GM10266 (cell line): ENCODE results near the gene UGT1A8.

Experiments used
- DNase-seq: peaks from one replicate; pipeline ENCODE4 v3.0.0; 2012; ENCODE audit errors: extremely low spot score
- TF ChIP-seq, protein P1 (sequence below): IDR thresholded peaks from 2 replicates; pipeline ENCODE4 v1.5.1; 2012; ENCODE audit warnings: mild to moderate bottlenecking, low read depth; ENCODE audit not compliant: control insufficient read depth, insufficient read depth; ENCODE audit errors: missing control alignments

Gene UGT1A8

DNA sequence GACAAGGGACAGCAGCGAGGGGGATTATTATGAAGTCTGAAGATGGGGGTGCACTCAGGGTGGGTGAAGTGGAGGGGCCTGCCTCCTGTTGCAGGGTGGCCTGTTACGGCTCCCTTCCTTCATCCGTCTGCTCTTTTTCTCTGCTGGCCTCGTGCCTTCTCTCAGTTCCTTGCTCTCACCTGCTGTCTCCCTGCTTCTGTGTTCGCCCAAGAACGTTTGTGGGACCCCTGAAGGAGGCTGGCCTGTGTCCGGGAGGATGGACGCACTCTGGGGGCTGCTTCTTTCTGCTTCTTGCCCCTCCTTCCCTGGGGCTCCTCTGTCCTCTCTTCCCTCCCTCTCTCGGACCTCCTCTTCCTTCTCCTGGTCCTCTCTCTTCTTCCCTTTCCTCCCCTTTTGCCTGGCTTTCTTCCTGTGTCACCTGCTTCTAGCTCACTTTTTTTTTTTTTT, 174.5 kb downstream of the UGT1A8 start:
- TF ChIP-seq, protein P1, sequence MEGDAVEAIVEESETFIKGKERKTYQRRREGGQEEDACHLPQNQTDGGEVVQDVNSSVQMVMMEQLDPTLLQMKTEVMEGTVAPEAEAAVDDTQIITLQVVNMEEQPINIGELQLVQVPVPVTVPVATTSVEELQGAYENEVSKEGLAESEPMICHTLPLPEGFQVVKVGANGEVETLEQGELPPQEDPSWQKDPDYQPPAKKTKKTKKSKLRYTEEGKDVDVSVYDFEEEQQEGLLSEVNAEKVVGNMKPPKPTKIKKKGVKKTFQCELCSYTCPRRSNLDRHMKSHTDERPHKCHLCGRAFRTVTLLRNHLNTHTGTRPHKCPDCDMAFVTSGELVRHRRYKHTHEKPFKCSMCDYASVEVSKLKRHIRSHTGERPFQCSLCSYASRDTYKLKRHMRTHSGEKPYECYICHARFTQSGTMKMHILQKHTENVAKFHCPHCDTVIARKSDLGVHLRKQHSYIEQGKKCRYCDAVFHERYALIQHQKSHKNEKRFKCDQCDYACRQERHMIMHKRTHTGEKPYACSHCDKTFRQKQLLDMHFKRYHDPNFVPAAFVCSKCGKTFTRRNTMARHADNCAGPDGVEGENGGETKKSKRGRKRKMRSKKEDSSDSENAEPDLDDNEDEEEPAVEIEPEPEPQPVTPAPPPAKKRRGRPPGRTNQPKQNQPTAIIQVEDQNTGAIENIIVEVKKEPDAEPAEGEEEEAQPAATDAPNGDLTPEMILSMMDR: no peak

DNA sequence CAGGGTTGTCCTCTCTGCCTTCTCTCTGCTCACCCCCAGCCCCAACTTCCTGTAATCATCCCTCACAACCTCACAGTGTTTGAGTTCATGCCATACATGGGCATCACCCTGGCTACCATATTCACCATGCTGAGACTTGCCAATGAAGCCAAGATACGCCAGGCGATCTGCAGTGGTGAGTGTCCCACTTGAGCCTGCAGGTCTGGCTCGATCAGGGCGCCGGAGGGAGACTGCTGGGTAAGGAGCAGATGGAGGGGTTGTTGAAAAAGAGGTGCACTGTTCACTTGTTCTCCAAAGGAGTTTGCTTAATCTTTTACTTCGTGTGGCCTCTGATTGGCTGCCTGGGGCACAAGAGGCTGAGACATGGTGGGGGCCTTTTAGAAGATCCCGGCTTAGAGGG, 175.3 kb downstream of the UGT1A8 start:
- no peak for DNase-seq
- TF ChIP-seq, protein P1: no peak

More for the DNA sequence above, 174.5 kb downstream of the UGT1A8 start:
- no peak for DNase-seq

DNA sequence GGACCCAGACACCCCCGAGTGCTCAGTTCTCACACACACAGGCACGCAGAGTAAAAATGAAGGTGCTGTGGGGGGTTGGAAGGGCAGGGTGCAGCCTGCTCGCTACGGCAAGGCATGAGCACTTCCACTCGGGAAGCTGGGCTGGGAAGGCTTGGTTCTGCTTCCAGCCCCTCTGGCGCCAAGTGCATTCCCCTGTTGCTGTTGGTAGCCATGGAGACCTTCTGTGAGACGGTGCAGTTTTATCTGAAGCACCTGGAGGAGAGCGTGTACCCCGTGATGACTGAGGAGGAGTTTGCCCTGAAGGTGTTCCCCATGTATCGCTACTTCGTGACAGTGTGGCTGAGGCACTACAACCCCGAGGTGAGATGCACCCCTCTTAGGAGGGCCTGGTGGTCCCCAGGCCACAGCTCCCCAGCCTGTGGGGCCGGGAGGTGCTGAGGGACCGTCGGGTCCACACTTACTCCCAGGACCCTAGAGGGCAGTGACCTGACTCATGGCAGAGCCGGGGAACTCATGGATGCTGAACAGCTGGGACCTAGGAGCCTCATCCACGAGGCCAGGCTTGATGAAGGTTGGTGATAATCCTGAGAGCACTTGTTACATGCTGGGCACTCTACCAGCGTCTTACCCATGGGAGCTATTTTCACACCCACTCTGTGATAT, 176.2 kb downstream of the UGT1A8 start:
- no peak for DNase-seq
- TF ChIP-seq, protein P1: no peak

DNA sequence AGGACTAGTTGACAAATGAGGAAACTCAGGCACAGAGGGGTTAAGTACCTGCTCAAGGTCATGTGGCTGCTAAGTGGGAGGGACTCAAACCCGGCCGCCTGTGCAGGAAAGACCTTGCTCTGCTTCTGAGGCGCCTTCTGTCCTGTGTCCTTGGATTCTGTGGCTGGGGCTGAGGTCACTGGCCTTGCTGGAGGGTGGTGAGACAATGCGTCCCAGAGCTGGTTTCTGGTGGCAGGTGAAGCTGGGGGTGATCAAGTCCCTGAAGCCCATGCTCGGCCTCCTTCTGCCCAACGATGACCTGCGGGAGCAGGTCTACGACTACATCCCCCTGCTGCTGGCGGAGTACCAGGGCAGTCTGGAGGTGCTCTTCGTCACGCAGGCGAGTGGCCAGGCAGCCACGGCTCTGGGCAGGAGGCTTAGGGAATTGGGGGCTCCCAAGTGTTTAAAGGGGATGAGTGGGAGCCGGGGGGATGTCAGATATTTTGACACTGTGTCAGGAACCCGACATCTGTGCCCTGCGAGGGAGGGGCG, 176.8 kb downstream of the UGT1A8 start:
- TF ChIP-seq, protein P1: no peak
- no peak for DNase-seq

DNA sequence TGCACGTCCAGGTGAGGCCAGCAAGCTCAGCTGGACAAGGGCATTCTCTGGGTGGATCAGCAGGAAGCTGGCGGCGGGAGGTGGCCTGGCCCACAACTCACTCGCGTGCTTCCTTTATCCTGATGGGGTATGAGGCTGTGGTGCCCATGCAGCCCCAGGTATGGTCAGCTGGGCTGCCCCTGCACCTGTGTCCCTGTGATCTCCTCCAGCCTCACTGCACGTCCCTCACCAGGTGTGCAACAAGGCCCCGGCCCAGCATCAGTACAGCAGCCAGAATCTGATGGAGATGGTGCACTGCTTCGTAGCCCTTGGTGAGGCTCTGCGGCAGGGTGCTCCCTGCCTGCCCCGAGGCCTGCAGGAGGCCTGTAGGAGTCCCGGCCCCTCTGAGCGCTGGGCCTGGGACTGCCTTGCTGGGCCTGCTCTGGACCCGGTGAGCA, 178.3 kb downstream of the UGT1A8 start:
- no peak for DNase-seq
- TF ChIP-seq, protein P1: no peak

DNA sequence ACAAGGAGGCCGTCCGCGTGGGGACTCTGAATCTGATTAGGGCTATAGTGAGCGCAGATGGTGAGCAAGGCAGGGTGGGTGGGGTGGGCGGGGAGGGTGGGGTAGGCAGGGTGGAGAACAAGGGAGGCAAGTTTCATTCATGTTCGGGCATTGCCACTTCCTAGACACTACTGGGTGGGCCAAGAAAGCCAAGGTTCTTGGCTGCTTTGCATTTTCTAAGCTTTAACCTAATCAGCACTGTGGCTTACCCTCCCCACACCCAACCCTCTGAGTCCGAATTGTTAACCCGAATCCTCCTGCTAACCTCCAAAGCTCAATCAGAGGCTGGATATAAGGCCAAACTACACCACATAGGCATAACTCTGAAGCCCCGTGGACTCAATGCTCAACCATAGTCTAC, 178.8 kb downstream of the UGT1A8 start:
- TF ChIP-seq, protein P1: no peak
- no peak for DNase-seq

DNA sequence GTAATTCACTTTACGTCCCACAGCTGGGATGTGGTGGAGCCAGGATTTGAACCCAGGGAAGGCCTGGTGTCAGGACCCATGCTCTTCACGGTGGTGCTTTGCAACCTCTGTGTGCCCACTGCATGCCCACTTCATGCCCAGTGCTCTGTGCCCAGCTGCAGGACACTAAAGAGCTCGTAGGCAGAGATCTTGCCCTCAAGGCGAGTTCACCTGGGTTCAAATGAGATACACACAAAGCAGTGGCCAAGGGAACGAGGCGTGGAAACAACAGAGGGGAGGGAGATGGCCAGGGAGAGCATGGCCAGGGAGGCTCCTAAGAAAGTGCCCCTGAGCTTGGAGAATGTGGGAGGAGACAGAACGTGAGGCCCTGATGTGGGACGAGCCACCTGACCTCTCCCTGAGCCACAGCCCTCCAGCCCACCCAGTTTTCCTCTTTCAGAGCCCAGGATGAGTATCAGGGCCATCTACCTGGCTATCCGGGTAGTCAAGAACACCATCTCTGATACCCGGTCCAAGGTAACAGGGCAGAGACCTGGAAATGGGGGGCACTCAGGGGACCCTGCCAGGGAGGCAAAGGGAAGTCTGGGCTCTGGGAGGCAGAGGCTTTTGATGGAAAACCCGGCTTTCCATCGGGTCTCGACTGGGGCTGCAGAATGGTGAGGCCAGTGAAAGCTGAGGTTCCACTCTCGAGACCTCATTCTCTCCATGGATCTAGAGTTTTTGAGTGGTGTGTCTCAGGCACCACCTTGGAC, 181.1 kb downstream of the UGT1A8 start:
- TF ChIP-seq, protein P1: no peak
- DNase-seq: no peak
